Measurements from ENCODE around the gene ADAM15. TPM values are rescaled to one million over a fixed set of nuclear protein-coding genes. Genes with fewer than 3 reads are reported as not detected.
A peak's percentile ranks its signal among the peaks of the same experiment; 100 is the strongest.

ADAM15 gene
- total RNA-seq, 4 donors from 2014 or later = 90.6 to 196 (median 115) TPM

DNA sequence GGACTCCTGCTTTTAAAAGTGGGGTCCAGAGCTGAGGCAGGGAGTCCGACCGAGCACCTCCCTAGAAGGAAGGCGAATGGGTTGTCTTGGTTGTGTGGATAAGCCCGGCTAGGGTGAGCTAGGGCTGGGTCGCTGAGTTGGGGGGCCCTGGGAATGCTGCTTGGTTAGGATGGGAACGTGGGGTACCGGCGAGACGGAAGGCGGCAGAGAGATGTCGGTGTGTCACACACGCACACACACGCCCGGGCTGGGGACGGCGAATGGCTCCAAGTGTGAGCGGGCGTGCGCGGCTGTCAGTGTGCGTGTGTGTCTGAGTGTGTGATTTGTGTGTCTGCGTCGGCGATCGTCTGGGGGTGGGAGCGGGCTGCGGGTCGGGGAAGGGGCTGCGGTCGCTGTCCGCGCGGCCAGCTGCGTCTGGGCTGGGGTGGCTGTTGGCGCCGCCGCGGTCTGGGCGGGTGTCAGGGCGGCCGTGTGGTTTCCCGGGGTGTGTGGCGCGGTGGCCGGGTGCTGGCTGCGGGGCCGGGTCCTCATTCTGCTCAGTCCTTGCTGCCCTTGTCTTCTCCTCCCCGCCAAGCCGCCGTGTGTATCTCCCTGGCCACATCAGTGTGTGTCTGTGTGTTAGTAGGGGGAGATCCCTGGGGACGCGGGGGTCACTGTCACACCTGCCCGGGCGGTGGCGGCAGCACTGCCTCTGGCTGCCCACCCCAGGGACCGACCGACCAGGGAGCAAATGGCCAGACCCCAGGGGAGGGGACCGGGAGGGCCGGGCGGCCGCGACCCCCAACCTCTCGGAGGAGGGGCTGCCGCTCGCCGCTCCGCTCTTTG lies 28.6 kb downstream of the ADAM15 start:
- peak overlapping the region; percentile 25 to 56 (median 46) for H3K4me3 ChIP-seq
- no peaks in the 10 kb centered on the region for H3K9me3 ChIP-seq
- TF ChIP-seq POLR2AphosphoS5 (IDR thresholded peaks at IDR 0.05) = no peak
- no peak for TF ChIP-seq EP300 (IDR thresholded peaks at IDR 0.05; ENCODE audit: low read depth)
- TF ChIP-seq, protein P1, sequence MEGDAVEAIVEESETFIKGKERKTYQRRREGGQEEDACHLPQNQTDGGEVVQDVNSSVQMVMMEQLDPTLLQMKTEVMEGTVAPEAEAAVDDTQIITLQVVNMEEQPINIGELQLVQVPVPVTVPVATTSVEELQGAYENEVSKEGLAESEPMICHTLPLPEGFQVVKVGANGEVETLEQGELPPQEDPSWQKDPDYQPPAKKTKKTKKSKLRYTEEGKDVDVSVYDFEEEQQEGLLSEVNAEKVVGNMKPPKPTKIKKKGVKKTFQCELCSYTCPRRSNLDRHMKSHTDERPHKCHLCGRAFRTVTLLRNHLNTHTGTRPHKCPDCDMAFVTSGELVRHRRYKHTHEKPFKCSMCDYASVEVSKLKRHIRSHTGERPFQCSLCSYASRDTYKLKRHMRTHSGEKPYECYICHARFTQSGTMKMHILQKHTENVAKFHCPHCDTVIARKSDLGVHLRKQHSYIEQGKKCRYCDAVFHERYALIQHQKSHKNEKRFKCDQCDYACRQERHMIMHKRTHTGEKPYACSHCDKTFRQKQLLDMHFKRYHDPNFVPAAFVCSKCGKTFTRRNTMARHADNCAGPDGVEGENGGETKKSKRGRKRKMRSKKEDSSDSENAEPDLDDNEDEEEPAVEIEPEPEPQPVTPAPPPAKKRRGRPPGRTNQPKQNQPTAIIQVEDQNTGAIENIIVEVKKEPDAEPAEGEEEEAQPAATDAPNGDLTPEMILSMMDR (IDR thresholded peaks at IDR 0.05) = no peak
- no peak for TF ChIP-seq POLR2A (IDR thresholded peaks at IDR 0.05)
- intact Hi-C loops (cut with DNase I; ENCODE audit: low total_unique reads) = loop anchor here (10.0 kb wide), 1 partner anchor 595 kb away; no protein-coding TSS in a partner anchor
- WGBS, 2 donors (ENCODE audit: low coverage in 1 of 2) = 1% methylated on average over 60 of the region's 67 CpGs; no CpG with 5 or more reads in 1 of the 2 donors
- H3K36me3 ChIP-seq = no peaks in the 10 kb centered on the region
- H3K27ac ChIP-seq = peak overlapping the region in 2 of 4 donors; percentile 1 to 35
- peak; percentile 38 for DNase-seq
- H3K4me1 ChIP-seq = peaks cover 46 to 67% (median 58%) of the 10 kb centered on the region in 4 donors
- in situ Hi-C loops (cut with MboI; ENCODE audit: low pct_ligation_motif_present in 1 of 4, low pct_unique_long_range_greater_than_20kb in 1 of 4, low sequenced_read_pairs in 3 of 4) = no loop called here
- peaks cover 54% of the 10 kb centered on the region for H3K27me3 ChIP-seq

DNA sequence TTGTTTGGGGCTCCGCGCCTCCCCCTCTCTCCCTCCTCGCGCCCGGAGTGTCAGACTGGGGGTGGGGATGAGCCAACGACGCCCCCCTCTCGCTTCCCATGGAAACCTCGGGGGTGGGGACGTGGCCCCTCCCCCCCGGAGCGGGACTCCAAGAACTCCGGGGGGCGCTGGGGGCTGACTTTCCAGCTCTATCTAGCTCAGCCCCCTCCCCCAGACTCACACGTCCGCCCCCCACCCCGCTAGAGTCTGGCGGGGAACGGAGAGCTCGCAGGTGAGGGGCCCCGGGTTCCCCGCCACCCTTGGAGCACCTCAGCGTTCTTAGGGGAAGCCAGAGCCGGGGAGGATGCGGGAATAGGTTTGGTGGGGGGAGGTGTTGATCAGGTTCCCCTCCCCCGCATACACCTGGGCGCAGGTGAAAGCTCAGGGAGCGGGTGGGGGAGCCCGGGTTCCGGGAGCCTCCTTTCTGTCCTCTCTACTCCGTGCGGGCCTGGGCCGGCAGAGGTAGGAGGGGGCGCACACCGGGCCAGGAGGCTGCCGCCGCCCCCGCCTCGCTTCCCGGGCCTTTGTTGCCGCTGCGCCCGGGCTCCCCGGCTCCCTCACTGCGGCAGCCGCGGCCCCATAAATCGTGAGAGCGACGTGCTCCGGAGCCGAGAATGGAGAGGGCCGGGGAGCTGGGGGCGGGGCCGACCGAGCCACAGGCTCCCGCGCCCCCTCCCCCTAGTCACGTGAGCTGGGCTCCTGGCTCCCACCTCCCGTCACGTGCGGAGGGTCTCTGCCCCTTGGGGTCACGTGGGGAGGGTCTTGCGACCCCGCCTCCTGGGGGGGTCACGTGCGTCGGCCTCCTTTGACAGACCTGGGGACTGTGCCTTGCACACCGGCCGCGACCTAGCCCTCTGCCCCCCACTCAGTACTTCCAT lies 29.5 kb downstream of the ADAM15 start:
- in situ Hi-C loops (cut with MboI; ENCODE audit: low pct_ligation_motif_present in 1 of 4, low pct_unique_long_range_greater_than_20kb in 1 of 4, low sequenced_read_pairs in 3 of 4) = no loop called here
- Histone ChIP-seq H3K27me3 (peaks cover 54% of the 10 kb centered on the region), H3K27ac (peak overlapping the region in 3 of 4 donors; percentile 10 to 94 (median 24)), H3K9me3 (no peaks in the 10 kb centered on the region), H3K4me3 (peak overlapping the region; percentile 18 to 56 (median 46)), H3K36me3 (no peaks in the 10 kb centered on the region), H3K4me1 (peaks cover 47 to 69% (median 60%) of the 10 kb centered on the region in 4 donors)
- TF ChIP-seq EP300 (IDR thresholded peaks at IDR 0.05; ENCODE audit: low read depth) (no peak), POLR2A (IDR thresholded peaks at IDR 0.05) (peak; percentile 29), POLR2AphosphoS5 (IDR thresholded peaks at IDR 0.05) (peak in 1 of 3 donors; percentile 10)
- TF ChIP-seq, protein P1 (IDR thresholded peaks at IDR 0.05) = no peak
- 1% methylated on average over 62 of the region's 71 CpGs; no CpG with 5 or more reads in 1 of the 2 donors for WGBS, 2 donors (ENCODE audit: low coverage in 1 of 2)
- DNase-seq = peak; percentile 54
- intact Hi-C loops (cut with DNase I; ENCODE audit: low total_unique reads) = loop anchor here (10.0 kb wide), 1 partner anchor 596 kb away; no protein-coding TSS in a partner anchor

DNA sequence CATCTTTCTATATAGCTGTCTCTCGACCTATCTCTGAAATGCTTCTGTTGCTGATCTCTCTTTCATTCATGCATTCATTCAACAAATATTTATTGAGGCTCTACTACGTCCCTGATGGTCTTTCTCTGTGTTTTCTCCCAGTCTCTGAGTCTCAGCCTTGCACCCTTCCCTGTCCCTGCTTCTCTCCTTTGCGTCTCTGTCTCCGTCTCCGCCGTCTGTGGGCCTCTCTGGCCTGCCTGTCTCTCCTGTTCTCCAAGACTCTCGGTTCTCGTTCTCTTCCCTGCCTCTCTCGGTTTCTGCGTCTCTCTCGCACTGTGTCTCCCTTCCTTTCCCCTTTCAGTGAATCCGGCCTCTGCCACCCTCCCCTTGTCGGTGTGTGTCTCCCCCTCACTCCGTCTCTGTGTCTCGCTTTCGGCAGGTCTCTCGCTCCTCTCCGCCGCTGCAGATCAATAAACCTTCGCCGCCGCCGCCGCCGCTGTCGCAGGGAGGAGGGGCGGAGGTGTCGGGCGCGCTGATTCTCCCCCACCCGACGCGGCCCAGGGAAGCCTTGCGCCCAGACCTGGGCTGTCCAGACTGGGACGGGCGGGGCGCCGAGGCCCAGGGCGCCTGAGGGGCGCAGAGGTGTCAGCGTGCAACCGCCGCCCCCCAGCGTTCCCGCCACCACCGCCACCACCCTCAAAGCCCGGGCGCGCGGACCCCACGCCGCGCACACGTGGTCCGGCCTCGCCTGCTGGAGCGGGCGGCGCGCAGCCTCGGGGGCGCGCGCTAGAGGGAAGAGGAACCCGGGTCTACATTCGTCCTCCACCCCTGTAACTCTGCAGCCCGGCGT lies 30.6 kb downstream of the ADAM15 start:
- Histone ChIP-seq H3K27ac (peak overlapping the region; percentile 90 to 94 (median 92)), H3K36me3 (no peaks in the 10 kb centered on the region), H3K4me3 (peak overlapping the region in 3 of 4 donors; percentile 8 to 56 (median 49)), H3K9me3 (no peaks in the 10 kb centered on the region), H3K4me1 (peaks cover 52 to 80% (median 69%) of the 10 kb centered on the region in 4 donors), H3K27me3 (peaks cover 54% of the 10 kb centered on the region)
- in situ Hi-C loops (cut with MboI; ENCODE audit: low pct_ligation_motif_present in 1 of 4, low pct_unique_long_range_greater_than_20kb in 1 of 4, low sequenced_read_pairs in 3 of 4) (no loop called here), intact Hi-C loops (cut with DNase I; ENCODE audit: low total_unique reads) (loop anchor here (10.0 kb wide), 1 partner anchor 597 kb away; no protein-coding TSS in a partner anchor)
- DNase-seq = peak; percentile 54
- TF ChIP-seq POLR2A (IDR thresholded peaks at IDR 0.05) = no peak
- TF ChIP-seq POLR2AphosphoS5 (IDR thresholded peaks at IDR 0.05) = no peak
- TF ChIP-seq, protein P1 (IDR thresholded peaks at IDR 0.05) = no peak
- TF ChIP-seq EP300 (IDR thresholded peaks at IDR 0.05; ENCODE audit: low read depth) = no peak
- 4 to 5% methylated on average over 21 to 43 of the region's 68 CpGs for WGBS, 2 donors (ENCODE audit: low coverage in 1 of 2)
